ENCODE measurements around the gene WDR5B.

DNA sequence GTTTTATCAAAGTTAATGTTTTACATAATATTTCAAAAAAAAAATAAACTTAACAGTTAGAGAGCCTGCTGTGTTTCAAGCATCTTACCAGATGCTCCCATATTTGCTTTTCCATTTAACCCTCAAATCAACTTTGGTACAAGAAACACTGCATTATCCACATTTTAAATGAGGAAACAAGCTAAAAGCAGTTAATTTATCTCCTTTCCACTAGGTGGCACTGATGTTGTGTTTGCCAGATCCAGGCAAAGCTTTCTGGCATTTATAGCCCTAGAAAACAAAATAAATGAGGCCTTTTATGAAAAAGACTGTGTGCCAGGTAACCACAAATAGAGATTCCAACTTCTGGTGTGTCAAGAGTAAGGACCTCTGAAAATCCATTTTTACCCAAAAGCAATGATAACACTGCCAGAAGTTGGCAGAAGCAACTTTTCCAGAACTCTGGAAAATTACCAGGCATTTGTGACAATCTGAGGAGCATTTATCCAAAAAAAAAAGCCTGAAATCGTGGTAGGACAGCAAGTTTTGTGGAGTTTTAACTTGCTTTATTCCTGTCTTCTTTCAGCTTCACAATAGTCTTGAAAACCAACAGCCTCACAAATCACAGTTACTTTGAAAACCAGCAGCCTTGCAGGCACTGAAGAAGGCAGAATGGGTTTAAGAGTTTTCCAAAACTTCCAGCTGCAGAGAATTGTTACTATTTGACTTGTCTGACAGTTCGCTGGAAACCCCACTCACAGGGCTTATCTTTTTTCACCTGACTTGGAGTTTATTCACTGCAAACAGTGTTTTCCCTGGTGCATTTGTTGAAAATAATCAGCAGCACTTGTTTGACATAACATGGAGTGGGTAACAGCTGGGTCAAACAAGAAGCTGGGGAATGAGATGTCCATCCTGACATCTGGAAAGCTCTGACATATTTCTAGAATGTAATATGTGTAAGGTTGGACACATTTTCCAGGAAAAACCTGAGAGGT is 22.7 kb downstream of the WDR5B start:
- TF ChIP-seq ZNF274 (IDR thresholded peaks at IDR 0.05; ENCODE audit: low read depth, low read length): no peak
- no peak for TF ChIP-seq YY1 (IDR thresholded peaks at IDR 0.05; ENCODE audit: insufficient read depth, insufficient read length)
- TF ChIP-seq SUZ12 (IDR thresholded peaks at IDR 0.05; ENCODE audit: extremely low read depth, insufficient read depth, insufficient read length): no peak
